Measurements from ENCODE around the gene IRAK3.
"Not testable (repeated sequence)": the region's sequence is repeated elsewhere in the genome, so short reads cannot be mapped to it uniquely, and the experiment has no call there.

The IRAK3 gene

DNA sequence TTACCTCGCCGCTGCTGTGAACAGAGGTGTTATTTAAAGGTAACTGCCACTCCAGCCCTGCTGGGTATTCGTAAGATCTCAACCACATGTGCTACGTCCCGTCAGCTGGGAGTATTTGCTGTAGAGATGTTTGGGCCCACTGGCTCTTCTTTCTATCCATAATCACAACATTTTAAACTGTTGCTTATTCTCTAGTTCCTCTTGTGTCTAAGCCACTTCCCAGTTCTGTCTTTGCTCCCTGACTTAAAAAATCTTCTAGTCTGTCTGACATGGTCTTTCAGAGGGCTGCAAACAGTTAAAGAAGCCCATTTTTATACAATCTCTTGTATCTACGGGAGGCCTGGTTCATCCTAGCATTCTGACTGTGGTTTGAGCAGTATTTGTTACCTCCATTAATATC, 80.1 kb downstream of the IRAK3 start:
- no peak for DNase-seq

DNA sequence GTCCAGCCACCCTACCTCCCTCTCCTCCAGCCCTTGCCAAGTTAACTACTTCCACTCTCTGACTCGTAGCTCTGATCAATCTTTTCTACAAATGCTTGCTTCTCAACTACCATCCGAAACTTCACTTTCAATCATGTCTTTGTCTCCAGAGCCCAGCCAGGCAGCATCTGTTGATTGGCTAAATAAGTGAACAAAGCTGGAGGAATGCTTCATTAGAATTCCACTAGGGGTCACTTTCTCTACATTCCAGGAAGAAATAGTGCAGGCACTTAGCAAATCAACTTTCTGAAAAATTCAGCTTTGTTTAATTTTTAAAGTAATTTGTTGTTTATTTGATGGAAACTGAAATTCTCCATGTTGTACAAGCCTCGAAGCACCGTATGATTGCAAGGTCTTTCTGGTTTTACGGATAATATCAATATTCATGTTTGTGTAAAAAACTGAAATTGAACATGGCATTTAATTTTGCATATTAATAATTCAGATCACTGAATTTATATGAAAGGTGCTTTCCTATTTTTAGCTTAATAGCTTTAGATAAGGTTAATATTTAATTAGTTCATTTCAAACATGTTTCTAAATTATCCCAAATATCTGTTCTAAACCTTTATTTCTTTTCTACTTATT, 80.9 kb downstream of the IRAK3 start:
- DNase-seq, result peak; percentile 34

DNA sequence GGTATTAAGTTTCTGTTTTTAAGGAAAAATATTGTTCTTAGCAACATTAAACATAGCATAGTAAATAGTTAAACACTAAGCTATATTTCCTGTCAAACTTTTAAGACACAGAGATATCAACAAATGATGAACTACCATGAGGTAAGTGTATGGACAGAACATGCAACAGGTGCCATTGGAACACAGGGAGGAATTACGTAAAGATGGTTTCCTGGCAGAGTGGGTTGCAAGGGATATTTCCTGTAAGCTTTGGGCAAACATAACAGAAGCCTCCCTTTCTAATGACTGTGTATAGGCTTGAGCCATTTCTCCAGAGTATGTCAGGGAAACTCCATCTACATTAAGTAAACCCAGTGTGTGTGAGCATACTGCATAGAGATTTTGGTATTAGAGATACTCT, 81.6 kb downstream of the IRAK3 start:
- no peak for DNase-seq

GRCh38 chr12:66272650-66273049, 83.6 kb downstream of the IRAK3 start:
- DNase-seq, result no peak

DNA sequence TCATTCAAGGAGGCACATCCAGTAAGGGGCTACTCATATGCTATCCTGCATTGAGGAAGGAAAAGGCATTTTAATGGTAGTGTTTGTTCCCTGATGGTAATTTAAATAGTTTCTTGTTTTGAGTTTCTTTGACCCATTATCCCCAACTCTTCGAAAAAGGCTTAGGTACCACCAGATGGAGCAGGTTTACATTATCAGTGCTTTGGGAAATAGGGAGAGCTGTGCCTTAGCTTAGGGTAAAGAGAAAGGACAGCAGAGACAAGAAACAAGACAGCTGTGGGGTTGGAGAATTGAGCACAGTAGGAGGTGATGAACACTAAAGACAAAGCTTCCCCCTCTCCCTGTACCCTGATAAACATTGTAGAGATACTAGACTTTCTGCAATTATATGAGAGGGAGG, 84.1 kb downstream of the IRAK3 start:
- no peak for DNase-seq

GRCh38 chr12:66275040-66275439, 86.0 kb downstream of the IRAK3 start:
- no peak for DNase-seq

- DNase-seq, result no peak
Observed at GRCh38 chr12:66279123-66279712, 90.2 kb downstream of the IRAK3 start.

DNA sequence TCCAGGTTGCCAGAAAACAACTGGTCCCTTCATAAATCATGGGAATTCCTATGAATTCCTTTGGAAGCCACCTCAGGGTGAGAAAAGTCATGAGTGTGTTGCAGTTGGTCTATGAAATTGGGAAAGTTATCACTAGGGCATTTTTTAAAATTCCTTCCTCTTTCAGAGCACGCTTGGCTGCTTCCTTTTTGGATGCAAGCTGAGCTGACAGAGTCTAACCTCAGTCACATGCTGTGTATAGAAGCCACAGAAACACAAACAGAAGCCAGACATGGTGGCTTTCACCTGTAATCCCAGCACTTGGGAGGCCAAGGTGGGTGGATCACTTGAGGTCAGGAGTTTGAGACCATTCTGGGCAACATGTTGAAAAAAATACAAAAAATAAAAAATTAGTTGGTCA, 91.5 kb downstream of the IRAK3 start:
- DNase-seq, result no peak

- no peak for DNase-seq
Observed at GRCh38 chr12:66282244-66282643, 93.2 kb downstream of the IRAK3 start.

DNA sequence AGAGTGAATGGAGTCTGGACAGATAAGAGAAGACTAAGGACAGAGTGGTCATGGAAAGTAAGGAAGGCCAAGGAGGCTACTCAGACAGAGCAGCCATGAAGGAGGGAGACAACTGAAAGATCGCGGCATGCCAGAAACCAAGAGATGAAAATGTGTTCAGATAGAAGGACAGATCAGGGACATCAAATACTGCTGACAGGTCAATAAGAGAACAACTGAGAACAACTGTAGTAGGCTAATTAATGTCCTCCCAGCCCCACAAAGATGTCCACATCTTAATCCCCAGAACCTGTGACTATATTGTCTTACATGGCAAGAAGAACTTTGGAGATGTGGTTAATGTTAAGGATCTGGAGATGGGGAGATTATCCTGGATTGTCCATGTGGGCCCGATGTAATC, 98.3 kb downstream of the IRAK3 start:
- no peak for DNase-seq

DNA sequence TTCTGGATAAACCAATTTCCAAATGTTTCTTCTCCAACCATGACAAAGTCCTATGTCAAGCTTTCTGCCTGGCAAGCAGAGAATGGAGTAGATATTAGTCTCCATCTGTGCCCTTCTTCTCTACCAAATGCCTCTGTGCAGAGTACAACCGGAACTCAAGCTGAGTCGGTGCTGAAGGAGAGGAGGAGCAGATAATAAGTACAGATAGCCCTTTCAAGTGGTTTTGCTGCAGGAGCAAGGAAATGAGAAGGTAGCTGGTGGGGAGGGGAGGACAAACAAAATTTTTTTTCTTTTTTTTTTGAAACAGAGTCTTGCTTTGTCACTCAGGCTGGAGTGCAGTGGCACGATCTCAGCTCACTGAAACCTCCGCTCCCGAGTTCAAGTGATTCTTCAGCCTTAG, 99.1 kb downstream of the IRAK3 start:
- no peak for DNase-seq

DNA sequence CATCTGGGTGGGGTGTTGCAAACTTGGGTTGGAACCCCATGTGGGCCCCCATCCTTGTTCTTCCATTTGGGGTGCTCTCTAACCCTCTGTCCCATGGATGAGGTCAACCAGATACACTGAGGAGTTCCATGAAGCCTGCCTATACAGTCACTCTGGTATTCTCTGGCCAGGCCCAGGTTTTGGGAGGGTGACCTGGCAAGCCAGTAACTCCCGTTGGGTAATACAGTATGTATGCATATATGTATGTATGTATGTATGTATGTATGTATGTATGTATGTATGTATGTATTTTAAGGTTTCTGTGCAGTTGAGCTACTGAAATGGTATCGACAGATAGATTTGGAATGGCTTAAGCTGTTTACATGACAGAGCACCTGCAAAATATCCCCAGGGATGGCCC, 100.5 kb downstream of the IRAK3 start:
- DNase-seq, result no peak

DNA sequence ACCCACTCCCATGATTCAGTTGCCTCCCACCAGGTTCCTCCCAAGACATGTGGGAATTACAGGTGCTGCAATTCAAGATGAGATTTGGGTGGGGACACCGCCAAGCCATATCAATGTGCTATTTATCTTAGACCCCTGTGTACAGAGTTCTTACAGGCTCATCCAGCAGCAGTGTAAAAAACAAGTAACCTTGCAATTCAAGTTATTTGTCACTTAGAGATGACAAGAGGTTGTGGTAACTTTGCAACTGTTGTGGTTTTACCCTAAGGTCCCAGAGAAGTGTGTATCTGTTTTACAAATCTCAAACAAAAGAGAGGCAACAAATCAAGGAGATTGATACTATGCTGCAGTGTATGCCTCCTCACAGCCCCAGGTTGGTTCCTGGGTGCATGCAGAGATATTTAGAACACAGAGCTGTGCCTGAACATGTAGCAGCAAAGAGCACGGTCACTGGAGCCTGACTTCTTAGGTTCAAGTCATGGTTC, 101.7 kb downstream of the IRAK3 start:
- no peak for DNase-seq

- DNase-seq, result no peak
Observed at GRCh38 chr12:66296176-66296683, 107.2 kb downstream of the IRAK3 start.

DNA sequence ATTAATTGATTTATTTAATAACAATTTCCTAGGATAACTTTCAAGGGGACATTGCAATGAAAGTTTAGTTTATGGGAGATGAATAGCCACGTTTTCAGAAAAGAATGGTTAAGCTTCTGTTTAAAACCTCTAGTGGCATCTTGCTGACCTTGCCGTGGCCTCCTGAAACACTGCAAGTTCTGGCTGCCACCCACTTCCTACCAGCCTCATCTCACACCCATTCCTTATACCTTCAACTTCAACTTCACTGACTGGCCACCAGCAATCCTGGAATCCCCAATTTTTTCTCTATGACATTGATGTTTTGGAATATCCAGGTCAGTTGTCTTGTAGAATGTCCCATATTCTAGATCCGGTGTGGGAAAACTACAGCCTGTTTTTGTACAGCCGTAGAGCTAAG, 108.1 kb downstream of the IRAK3 start:
- no peak for DNase-seq

- no peak for DNase-seq
Observed at GRCh38 chr12:66297923-66298322, 108.9 kb downstream of the IRAK3 start.

GRCh38 chr12:66301944-66302826, 113.2 kb downstream of the IRAK3 start, which contains the start of gene HELB:
TSS of gene HELB (plus strand) at chr12:66302493. CDS start at chr12:66302604, 111 bp downstream.
- DNase-seq, result peak; percentile 79

GRCh38 chr12:66302827-66303169, 113.8 kb downstream of the IRAK3 start:
- no peak for DNase-seq

DNA sequence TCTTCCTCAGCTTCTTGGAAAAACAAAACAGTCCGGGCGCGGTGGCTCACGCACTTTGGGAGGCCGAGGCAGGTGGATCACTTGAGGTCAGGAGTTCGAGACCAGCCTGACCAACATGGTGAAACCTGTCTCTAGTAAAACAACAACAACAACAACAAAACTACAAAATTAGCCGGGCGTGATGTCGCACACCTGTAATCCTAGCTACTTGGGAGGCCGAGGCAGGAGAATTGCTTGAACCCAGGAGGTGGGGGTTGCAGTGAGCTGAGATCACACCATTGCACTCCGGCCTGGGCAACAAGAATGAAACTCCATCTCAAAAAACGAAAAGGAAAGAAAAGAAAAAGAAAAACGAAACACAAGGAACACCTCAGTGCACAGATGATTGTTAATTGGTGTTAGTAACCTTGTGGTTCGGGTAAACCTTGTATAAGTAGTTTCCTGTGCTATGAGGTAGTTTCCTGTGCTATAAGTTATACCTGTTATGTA, 114.3 kb downstream of the IRAK3 start:
- not testable (repeated sequence) for DNase-seq

Data from NCI-H1694 treated with DMSO at 0.1 percent for 48 hours (cell line).